ENCODE data around the gene VNN1.
A peak's percentile ranks its signal among the peaks of the same experiment; 100 is the strongest.

Gene VNN1

GRCh38 chr6:132746048-132746447 is 32.2 kb upstream of the VNN1 start:
- no peak for TF ChIP-seq CTCF (IDR thresholded peaks at IDR 0.05; ENCODE audit: poor library complexity, severe bottlenecking)
- H3K36me3 ChIP-seq (ENCODE audit: low read depth), result no peaks in the 10 kb centered on the region
- DNase-seq (ENCODE audit: low spot score) (no peak), ATAC-seq (ENCODE audit: low read depth) (no peak)
- H3K4me1 ChIP-seq (ENCODE audit: insufficient read depth, poor library complexity, severe bottlenecking), result peaks cover 8% of the 10 kb centered on the region
- no peak overlapping the region for H3K4me3 ChIP-seq (ENCODE audit: severe bottlenecking)
- no peaks in the 10 kb centered on the region for H3K9me3 ChIP-seq (ENCODE audit: severe bottlenecking)
- H3K27ac ChIP-seq (ENCODE audit: poor library complexity, severe bottlenecking), result no peak overlapping the region
- H3K27me3 ChIP-seq (ENCODE audit: insufficient read depth, poor library complexity, severe bottlenecking), result no peaks in the 10 kb centered on the region

GRCh38 chr6:132742495-132742894 is 28.6 kb upstream of the VNN1 start:
- Histone ChIP-seq H3K4me1 (ENCODE audit: insufficient read depth, poor library complexity, severe bottlenecking) (no peaks in the 10 kb centered on the region), H3K4me3 (ENCODE audit: severe bottlenecking) (no peak overlapping the region), H3K27me3 (ENCODE audit: insufficient read depth, poor library complexity, severe bottlenecking) (no peaks in the 10 kb centered on the region), H3K9me3 (ENCODE audit: severe bottlenecking) (no peaks in the 10 kb centered on the region), H3K27ac (ENCODE audit: poor library complexity, severe bottlenecking) (no peak overlapping the region), H3K36me3 (ENCODE audit: low read depth) (no peaks in the 10 kb centered on the region)
- ATAC-seq (ENCODE audit: low read depth) (no peak), DNase-seq (ENCODE audit: low spot score) (no peak)
- TF ChIP-seq CTCF (IDR thresholded peaks at IDR 0.05; ENCODE audit: poor library complexity, severe bottlenecking), result no peak

- no peaks in the 10 kb centered on the region for H3K36me3 ChIP-seq (ENCODE audit: low read depth)
- H3K9me3 ChIP-seq (ENCODE audit: severe bottlenecking), result no peaks in the 10 kb centered on the region
- H3K4me3 ChIP-seq (ENCODE audit: severe bottlenecking), result no peak overlapping the region
- H3K4me1 ChIP-seq (ENCODE audit: insufficient read depth, poor library complexity, severe bottlenecking), result peaks cover 3% of the 10 kb centered on the region
- H3K27me3 ChIP-seq (ENCODE audit: insufficient read depth, poor library complexity, severe bottlenecking), result no peaks in the 10 kb centered on the region
- H3K27ac ChIP-seq (ENCODE audit: poor library complexity, severe bottlenecking), result no peak overlapping the region
- no peak for ATAC-seq (ENCODE audit: low read depth)
- no peak for TF ChIP-seq CTCF (IDR thresholded peaks at IDR 0.05; ENCODE audit: poor library complexity, severe bottlenecking)
- no peak for DNase-seq (ENCODE audit: low spot score)
These were observed 27.4 kb upstream of the VNN1 start for GRCh38 chr6:132741281-132741680.

GRCh38 chr6:132736239-132736638 is 22.4 kb upstream of the VNN1 start:
- Histone ChIP-seq H3K4me1 (ENCODE audit: insufficient read depth, poor library complexity, severe bottlenecking) (peaks cover 9% of the 10 kb centered on the region), H3K4me3 (ENCODE audit: severe bottlenecking) (no peak overlapping the region), H3K27me3 (ENCODE audit: insufficient read depth, poor library complexity, severe bottlenecking) (no peaks in the 10 kb centered on the region), H3K9me3 (ENCODE audit: severe bottlenecking) (no peaks in the 10 kb centered on the region), H3K36me3 (ENCODE audit: low read depth) (no peaks in the 10 kb centered on the region), H3K27ac (ENCODE audit: poor library complexity, severe bottlenecking) (no peak overlapping the region)
- no peak for DNase-seq (ENCODE audit: low spot score)
- TF ChIP-seq CTCF (IDR thresholded peaks at IDR 0.05; ENCODE audit: poor library complexity, severe bottlenecking), result no peak
- ATAC-seq (ENCODE audit: low read depth), result peak; percentile 83

- Histone ChIP-seq H3K4me3 (ENCODE audit: severe bottlenecking) (no peak overlapping the region), H3K27me3 (ENCODE audit: insufficient read depth, poor library complexity, severe bottlenecking) (no peaks in the 10 kb centered on the region), H3K36me3 (ENCODE audit: low read depth) (no peaks in the 10 kb centered on the region), H3K9me3 (ENCODE audit: severe bottlenecking) (no peaks in the 10 kb centered on the region), H3K4me1 (ENCODE audit: insufficient read depth, poor library complexity, severe bottlenecking) (peaks cover 13% of the 10 kb centered on the region), H3K27ac (ENCODE audit: poor library complexity, severe bottlenecking) (no peak overlapping the region)
- TF ChIP-seq CTCF (IDR thresholded peaks at IDR 0.05; ENCODE audit: poor library complexity, severe bottlenecking), result peak; percentile 31
- ATAC-seq (ENCODE audit: low read depth) (peak; percentile 74), DNase-seq (ENCODE audit: low spot score) (no peak)
These were observed 20.9 kb upstream of the VNN1 start for GRCh38 chr6:132734694-132735236.
